NCI-H146 treated with DMSO at 0.1 percent for 48 hours (cell line): ENCODE data around the gene FBXO31.
"Not testable (repeated sequence)": the region's sequence is repeated elsewhere in the genome, so short reads cannot be mapped to it uniquely, and the experiment has no call there.

Experiments used
- DNase-seq: peaks from one replicate; lab custom pipeline; 2025; ENCODE audit not compliant: unreplicated experiment; lab: John Stamatoyannopoulos, UW

FBXO31 gene

GRCh38 chr16:87344931-87345631 lies 38.5 kb downstream of the FBXO31 start:
- no peak for DNase-seq

- no peak for DNase-seq
Measured at GRCh38 chr16:87344165-87344930, 39.2 kb downstream of the FBXO31 start.

- no peak for DNase-seq
Measured at GRCh38 chr16:87343753-87344050, 39.9 kb downstream of the FBXO31 start.

- no peak for DNase-seq
Measured at GRCh38 chr16:87342978-87343752, 40.4 kb downstream of the FBXO31 start.

- no peak for DNase-seq
Measured at GRCh38 chr16:87342504-87342903, 41.1 kb downstream of the FBXO31 start.

- DNase-seq, result no peak
Measured at GRCh38 chr16:87340198-87340597, 43.4 kb downstream of the FBXO31 start.

- DNase-seq, result not testable (repeated sequence)
Measured at GRCh38 chr16:87339724-87340105, 43.9 kb downstream of the FBXO31 start.

- DNase-seq, result no peak
Measured at GRCh38 chr16:87339086-87339723, 44.4 kb downstream of the FBXO31 start.

GRCh38 chr16:87338155-87338765 lies 45.3 kb downstream of the FBXO31 start:
- DNase-seq, result no peak

- no peak for DNase-seq
Measured at GRCh38 chr16:87337262-87337771, 46.3 kb downstream of the FBXO31 start.

GRCh38 chr16:87336434-87337240 lies 46.9 kb downstream of the FBXO31 start:
- no peak for DNase-seq

- no peak for DNase-seq
Measured at GRCh38 chr16:87335625-87336433, 47.7 kb downstream of the FBXO31 start.

- DNase-seq, result no peak
Measured at GRCh38 chr16:87334651-87335624, 48.6 kb downstream of the FBXO31 start.

GRCh38 chr16:87333581-87334331 lies 49.8 kb downstream of the FBXO31 start:
- DNase-seq, result no peak

GRCh38 chr16:87333101-87333500 lies 50.5 kb downstream of the FBXO31 start:
- DNase-seq, result no peak

- no peak for DNase-seq
Measured at GRCh38 chr16:87332150-87332549, 51.4 kb downstream of the FBXO31 start.

- DNase-seq, result no peak
Measured at GRCh38 chr16:87331241-87331801, 52.3 kb downstream of the FBXO31 start.
